GM12878 (cell line): ENCODE measurements around the gene TNFSF12.

Experiments
- CEBPB ChIP-seq, 2 experiments: fragments of 150-350 bp in 1 of 2; IDR thresholded peaks; 2 replicates each; pipeline ENCODE4 v1.6.1; 2012 to 2014; ENCODE audit warnings: low read depth in 2 of 2, low read length in 2 of 2, borderline replicate concordance in 1 of 2, inconsistent platforms in 1 of 2
- DPF2 ChIP-seq: fragments of 450-650 bp; IDR thresholded peaks from 2 replicates; pipeline ENCODE4 v1.6.1; 2017; ENCODE audit warnings: mild to moderate bottlenecking
- FOXK2 ChIP-seq: fragments of 450-650 bp; IDR thresholded peaks from 2 replicates; pipeline ENCODE4 v1.6.1; 2017; ENCODE audit warnings: mild to moderate bottlenecking, moderate library complexity
- HDAC2 ChIP-seq: fragments of 200-600 bp; sonication (generic); IDR thresholded peaks from 2 replicates; pipeline ENCODE4 v1.6.1; 2017
- POLR2A ChIP-seq: IDR thresholded peaks from 2 replicates; pipeline ENCODE4 v1.6.1; 2011; ENCODE audit warnings: low read depth, mild to moderate bottlenecking, low read length
- ZBED1 ChIP-seq: IDR thresholded peaks from 2 replicates; pipeline ENCODE4 v1.6.1; 2016; ENCODE audit warnings: borderline replicate concordance
- TF ChIP-seq, protein P1 (sequence below), 3 experiments: IDR thresholded peaks in 2 of 3; conservative IDR thresholded peaks in 1 of 3; 2 replicates each; pipeline ENCODE4 v1.5.1; 2011; ENCODE audit warnings: low read depth in 3 of 3, low read length in 3 of 3, mild to moderate bottlenecking in 3 of 3, control low read depth in 2 of 3, moderate library complexity in 2 of 3, inconsistent platforms in 1 of 3, mixed read lengths in 1 of 3; ENCODE audit not compliant: control insufficient read depth in 2 of 3, insufficient read depth in 1 of 3; ENCODE audit errors: extremely low read depth in 1 of 3
- TF ChIP-seq, protein P2 (sequence below): fragments of 450-650 bp; IDR thresholded peaks from 2 replicates; pipeline ENCODE4 v1.6.1; 2017; ENCODE audit warnings: low read depth, mild to moderate bottlenecking, moderate library complexity
- TF ChIP-seq, protein P3 (sequence below): IDR thresholded peaks from 2 replicates; pipeline ENCODE4 v1.6.1; 2011; ENCODE audit warnings: borderline replicate concordance, low read depth, mild to moderate bottlenecking, moderate library complexity, mixed read lengths, low read length; ENCODE audit not compliant: insufficient read depth; ENCODE audit errors: extremely low read length
- TF ChIP-seq, protein P4 (sequence below): fragments of 450-650 bp; IDR thresholded peaks from 2 replicates; pipeline ENCODE4 v1.6.1; 2017; ENCODE audit warnings: mild to moderate bottlenecking, moderate library complexity

DNA sequence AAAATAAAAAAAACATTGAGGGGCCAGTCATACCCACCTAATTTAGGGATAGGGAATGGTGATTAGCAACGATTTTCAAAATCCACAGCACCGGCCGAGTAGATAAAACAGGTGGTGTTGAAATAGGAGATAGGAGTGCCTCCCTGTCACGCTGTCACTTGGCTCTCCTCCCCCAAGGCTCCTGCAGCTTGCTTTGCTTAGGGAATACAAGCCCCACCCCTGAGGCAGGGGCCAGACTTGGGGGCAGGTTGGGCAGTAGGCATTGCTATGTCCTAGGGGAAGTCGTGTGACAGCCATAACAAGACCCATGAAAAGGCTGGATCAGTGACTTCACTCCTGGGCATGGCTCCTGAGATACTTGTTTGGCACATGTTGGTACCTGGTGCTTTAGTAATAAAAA, 38.9 kb upstream of the TNFSF12 start:
- TF ChIP-seq CEBPB (IDR thresholded peaks at IDR 0.05; ENCODE audit: borderline replicate concordance in 1 of 2, low read depth in 2 of 2, low read length in 2 of 2) (no peak), FOXK2 (no peak), POLR2A (no peak), DPF2 (no peak), ZBED1 (no peak), HDAC2 (no peak)
- TF ChIP-seq, protein P1, sequence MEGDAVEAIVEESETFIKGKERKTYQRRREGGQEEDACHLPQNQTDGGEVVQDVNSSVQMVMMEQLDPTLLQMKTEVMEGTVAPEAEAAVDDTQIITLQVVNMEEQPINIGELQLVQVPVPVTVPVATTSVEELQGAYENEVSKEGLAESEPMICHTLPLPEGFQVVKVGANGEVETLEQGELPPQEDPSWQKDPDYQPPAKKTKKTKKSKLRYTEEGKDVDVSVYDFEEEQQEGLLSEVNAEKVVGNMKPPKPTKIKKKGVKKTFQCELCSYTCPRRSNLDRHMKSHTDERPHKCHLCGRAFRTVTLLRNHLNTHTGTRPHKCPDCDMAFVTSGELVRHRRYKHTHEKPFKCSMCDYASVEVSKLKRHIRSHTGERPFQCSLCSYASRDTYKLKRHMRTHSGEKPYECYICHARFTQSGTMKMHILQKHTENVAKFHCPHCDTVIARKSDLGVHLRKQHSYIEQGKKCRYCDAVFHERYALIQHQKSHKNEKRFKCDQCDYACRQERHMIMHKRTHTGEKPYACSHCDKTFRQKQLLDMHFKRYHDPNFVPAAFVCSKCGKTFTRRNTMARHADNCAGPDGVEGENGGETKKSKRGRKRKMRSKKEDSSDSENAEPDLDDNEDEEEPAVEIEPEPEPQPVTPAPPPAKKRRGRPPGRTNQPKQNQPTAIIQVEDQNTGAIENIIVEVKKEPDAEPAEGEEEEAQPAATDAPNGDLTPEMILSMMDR (IDR thresholded peaks at IDR 0.05 in 2 of 3, conservative IDR thresholded peaks at IDR 0.05 in 1 of 3; ENCODE audit: control insufficient read depth in 2 of 3, extremely low read depth in 1 of 3, insufficient read depth in 1 of 3, low read depth in 3 of 3, low read length in 3 of 3), result no peak
- TF ChIP-seq, protein P2, sequence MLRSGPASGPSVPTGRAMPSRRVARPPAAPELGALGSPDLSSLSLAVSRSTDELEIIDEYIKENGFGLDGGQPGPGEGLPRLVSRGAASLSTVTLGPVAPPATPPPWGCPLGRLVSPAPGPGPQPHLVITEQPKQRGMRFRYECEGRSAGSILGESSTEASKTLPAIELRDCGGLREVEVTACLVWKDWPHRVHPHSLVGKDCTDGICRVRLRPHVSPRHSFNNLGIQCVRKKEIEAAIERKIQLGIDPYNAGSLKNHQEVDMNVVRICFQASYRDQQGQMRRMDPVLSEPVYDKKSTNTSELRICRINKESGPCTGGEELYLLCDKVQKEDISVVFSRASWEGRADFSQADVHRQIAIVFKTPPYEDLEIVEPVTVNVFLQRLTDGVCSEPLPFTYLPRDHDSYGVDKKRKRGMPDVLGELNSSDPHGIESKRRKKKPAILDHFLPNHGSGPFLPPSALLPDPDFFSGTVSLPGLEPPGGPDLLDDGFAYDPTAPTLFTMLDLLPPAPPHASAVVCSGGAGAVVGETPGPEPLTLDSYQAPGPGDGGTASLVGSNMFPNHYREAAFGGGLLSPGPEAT, result no peak
- TF ChIP-seq, protein P3, sequence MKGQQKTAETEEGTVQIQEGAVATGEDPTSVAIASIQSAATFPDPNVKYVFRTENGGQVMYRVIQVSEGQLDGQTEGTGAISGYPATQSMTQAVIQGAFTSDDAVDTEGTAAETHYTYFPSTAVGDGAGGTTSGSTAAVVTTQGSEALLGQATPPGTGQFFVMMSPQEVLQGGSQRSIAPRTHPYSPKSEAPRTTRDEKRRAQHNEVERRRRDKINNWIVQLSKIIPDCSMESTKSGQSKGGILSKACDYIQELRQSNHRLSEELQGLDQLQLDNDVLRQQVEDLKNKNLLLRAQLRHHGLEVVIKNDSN, result no peak
- TF ChIP-seq, protein P4, sequence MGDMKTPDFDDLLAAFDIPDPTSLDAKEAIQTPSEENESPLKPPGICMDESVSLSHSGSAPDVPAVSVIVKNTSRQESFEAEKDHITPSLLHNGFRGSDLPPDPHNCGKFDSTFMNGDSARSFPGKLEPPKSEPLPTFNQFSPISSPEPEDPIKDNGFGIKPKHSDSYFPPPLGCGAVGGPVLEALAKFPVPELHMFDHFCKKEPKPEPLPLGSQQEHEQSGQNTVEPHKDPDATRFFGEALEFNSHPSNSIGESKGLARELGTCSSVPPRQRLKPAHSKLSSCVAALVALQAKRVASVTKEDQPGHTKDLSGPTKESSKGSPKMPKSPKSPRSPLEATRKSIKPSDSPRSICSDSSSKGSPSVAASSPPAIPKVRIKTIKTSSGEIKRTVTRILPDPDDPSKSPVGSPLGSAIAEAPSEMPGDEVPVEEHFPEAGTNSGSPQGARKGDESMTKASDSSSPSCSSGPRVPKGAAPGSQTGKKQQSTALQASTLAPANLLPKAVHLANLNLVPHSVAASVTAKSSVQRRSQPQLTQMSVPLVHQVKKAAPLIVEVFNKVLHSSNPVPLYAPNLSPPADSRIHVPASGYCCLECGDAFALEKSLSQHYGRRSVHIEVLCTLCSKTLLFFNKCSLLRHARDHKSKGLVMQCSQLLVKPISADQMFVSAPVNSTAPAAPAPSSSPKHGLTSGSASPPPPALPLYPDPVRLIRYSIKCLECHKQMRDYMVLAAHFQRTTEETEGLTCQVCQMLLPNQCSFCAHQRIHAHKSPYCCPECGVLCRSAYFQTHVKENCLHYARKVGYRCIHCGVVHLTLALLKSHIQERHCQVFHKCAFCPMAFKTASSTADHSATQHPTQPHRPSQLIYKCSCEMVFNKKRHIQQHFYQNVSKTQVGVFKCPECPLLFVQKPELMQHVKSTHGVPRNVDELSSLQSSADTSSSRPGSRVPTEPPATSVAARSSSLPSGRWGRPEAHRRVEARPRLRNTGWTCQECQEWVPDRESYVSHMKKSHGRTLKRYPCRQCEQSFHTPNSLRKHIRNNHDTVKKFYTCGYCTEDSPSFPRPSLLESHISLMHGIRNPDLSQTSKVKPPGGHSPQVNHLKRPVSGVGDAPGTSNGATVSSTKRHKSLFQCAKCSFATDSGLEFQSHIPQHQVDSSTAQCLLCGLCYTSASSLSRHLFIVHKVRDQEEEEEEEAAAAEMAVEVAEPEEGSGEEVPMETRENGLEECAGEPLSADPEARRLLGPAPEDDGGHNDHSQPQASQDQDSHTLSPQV, result no peak
